Stimulated activated CD4-positive, alpha-beta T cell treated with anti-CD3 and anti-CD28 coated beads, TNF-alpha, amount 100 ng/mL, for 1 hour (primary cell): ENCODE data around the gene IL36G.

Experiments
- DNase-seq, 3 donors: peaks; one replicate each; pipeline ENCODE4 v3.0.0-alpha.2; 2020; ENCODE audit warnings: low read depth in 3 of 3, low spot score in 1 of 3

Gene IL36G

GRCh38 chr2:113015655-113016054 lies 37.8 kb downstream of the IL36G start:
- DNase-seq: no peak

GRCh38 chr2:113018509-113018908 lies 40.7 kb downstream of the IL36G start:
- DNase-seq: no peak

- no peak for DNase-seq
These were observed 43.5 kb downstream of the IL36G start for GRCh38 chr2:113021312-113021711.

- DNase-seq: no peak
These were observed 47.0 kb downstream of the IL36G start for GRCh38 chr2:113024764-113025163.

GRCh38 chr2:113025737-113026136 lies 47.9 kb downstream of the IL36G start:
- DNase-seq: no peak

- DNase-seq: no peak
These were observed 49.9 kb downstream of the IL36G start for GRCh38 chr2:113027691-113028090.

GRCh38 chr2:113028112-113028511 lies 50.3 kb downstream of the IL36G start:
- DNase-seq: no peak

- no peak for DNase-seq
These were observed 54.9 kb downstream of the IL36G start for GRCh38 chr2:113032737-113033136.

GRCh38 chr2:113034016-113034415 lies 56.2 kb downstream of the IL36G start:
- DNase-seq: no peak
